Frontal cortex (tissue), 4 donors: ENCODE data around the gene SYNPO. TPM values are rescaled to one million over a fixed set of nuclear protein-coding genes. Genes with fewer than 3 reads are reported as not detected.
A peak's percentile ranks its signal among the peaks of the same experiment; 100 is the strongest.

ENCODE experiments used
- DNase-seq, 2 donors: peaks; one replicate each; pipeline ENCODE4 v3.0.0; 2012; ENCODE audit warnings: low spot score in 2 of 2
- FAIRE-seq: peaks from 2 replicates; lab custom pipeline; 2012; peaks lifted over from hg19 to GRCh38; lab: Jason Lieb, UNC
- total RNA-seq: library from RNA; depleted of rRNA; stranded (reverse); fragments of >200 nt; gene quantifications from one replicate; pipeline ENCODE4 v1.2.3, GENCODE V29; 2014
- donor health status: control.
- donor health status: control.
- donor health status: control.

Gene SYNPO
- total RNA-seq, 1 donor from 2014 or later: 3.7 TPM

DNA sequence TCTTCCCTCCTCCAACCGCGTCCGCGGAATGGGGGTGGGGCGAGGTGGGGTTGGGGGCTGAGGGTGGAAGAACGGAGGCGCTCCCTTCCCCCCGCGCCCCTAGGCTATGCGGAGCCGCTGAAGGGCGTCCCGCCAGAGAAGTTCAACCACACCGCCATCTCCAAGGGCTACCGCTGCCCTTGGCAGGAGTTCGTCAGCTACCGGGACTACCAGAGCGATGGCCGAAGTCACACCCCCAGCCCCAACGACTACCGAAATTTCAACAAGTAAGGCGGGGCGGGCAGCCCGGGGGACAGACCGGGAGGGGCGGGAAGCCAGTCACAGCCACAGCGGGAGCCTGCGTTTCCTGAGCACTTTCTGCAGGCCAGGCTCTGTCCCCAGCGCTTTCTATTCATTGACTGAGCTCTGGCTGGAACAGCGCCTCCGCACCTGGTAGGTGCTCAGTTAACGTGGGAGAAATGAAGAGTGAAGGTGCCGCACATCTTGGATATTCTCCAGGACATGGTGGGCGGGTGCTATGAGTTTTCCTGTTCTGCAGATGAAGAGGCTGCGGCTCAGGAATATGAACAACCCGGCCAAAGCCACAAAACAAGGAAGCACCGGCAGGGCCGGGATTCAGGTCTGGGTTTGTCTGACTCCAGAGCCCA, 31.9 kb downstream of the SYNPO start:
- FAIRE-seq (no peak), DNase-seq (peak; percentile 38 to 60)

DNA sequence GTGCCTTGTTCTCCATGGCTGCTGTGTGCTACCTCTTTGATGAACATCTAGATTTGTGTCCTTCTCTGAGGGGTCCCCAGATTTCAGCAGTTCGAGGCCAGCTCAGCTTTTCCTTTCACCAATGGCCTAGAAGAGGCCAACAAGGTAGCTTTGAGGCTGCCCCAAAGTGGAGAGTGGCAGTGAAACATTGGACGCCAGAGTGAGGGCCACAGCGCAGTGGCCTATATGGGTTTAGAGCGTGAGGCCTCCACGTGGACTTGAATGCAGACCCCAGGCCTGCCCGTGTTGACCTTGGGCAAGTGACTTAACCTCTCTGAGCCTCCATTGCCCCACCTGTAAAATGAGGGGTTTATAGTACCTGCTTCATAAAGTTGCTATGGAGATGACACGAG, 32.4 kb downstream of the SYNPO start:
- FAIRE-seq: no peak
- peak in 1 of 2 donors; percentile 8 for DNase-seq

DNA sequence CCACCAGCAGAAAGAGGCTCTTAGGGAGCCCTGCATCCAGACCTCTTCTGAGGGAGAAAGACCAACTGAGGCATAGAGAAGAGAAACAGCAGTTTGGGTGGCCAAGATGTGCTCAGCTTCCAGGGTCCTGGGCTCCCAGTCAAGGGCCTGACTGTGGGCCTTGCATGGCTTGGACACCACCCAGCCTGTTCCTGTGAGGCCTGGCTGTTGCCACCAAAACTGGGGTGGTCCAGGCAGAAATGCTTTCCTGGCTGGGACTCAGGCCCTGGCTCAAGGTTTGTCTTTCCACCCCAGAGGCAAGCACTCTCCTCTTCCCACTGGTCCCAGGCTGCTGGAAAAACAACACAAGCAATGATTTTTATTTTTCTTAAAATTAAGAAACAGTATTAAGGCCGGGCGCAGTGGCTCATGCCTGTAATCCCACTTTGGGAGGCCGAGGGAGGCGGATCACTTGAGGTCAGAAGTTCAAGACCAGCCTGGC, 33.9 kb downstream of the SYNPO start:
- DNase-seq (no peak), FAIRE-seq (no peak)

DNA sequence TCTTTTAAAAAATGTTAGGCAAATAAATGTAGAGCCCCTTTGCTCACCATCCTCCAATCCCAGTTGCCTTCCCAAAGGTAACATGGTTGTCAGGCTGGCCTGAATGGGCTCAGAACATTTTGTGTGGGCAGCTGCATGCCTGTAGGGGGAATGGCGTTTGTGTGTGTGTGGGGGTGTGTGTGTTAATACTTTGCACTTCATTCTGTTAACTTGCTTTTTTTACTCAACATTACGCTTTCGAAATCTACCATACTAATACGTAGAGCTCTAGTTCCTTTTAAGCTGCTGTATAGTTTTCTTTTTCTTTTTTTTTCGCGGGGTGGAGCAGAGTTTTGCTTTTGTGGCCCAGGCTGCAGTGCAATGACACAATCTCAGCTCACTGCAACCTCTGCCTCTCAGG, 34.6 kb downstream of the SYNPO start:
- FAIRE-seq (no peak), DNase-seq (no peak)

DNA sequence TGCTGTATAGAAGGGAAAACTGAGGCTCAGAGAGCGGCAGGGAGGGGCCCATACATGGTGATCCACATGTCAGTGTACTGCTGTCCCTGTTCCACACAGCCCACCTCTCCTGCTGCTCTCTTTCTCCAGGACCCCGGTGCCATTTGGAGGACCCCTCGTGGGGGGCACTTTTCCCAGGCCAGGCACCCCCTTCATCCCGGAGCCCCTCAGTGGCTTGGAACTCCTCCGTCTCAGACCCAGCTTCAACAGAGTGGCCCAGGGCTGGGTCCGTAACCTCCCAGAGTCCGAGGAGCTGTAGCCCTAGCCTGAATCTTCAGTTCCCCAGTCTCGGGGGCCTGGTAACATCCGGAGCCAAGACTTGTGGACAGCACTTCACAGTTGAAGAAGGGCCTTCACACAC, 36.1 kb downstream of the SYNPO start:
- FAIRE-seq (no peak), DNase-seq (no peak)

DNA sequence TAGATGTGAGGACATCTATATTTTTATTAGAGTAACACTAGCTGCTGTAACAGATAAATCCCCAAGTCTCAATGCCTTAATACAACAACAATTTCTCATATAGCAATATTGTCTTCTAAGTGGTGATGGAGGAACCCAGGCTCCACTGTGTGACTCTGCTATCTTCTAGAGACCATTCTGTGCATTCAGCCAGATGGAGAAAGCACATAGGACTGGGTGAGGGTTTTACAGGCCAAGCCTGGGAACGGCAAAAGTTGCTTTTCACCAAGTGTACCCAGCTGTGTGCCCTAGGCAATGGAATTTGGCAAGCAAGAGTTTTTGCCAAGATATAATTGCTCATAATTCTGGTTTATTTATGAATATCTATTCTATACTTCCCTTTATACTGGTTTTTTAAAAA, 48.7 kb downstream of the SYNPO start:
- no peak for FAIRE-seq

DNA sequence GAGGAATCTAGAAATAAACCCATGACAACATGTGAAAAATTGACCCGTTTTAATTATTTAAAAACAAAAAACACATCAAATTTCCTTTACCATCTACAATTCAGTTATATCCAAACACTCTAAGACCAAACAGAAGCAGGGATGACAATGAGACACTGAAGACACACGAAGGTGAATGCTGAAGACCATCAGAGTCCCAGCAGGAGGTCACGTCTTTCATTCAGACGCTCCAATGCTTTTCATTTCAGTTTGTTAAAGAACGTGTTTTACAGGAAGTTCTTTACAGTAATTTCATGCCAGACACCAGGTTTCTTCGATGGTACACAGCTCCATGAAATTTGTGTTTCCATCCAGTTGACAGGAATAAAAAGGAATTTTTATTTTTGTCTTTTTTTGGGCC, 50.3 kb downstream of the SYNPO start:
- FAIRE-seq (no peak), DNase-seq (no peak)

More for the DNA sequence above, 48.7 kb downstream of the SYNPO start:
- DNase-seq: no peak

DNA sequence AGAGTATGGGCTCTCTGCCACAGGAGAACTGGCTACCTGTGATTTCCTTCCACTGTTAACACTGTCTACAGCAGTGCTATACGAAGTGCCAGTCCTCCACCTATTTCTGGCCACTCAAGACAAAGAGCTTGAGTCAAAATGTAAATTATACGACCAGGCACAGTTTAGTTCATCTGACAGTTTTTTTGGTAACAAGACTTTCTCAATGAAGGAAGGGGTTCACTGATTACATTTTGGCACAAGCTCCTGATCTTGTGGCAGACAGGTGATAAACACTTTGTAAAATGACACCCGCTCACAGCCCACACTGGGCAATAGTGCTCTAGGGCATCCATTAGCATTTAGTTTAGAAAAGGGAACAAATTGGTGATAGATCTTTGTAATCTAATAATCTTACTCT, 51.8 kb downstream of the SYNPO start:
- DNase-seq: no peak
- no peak for FAIRE-seq

DNA sequence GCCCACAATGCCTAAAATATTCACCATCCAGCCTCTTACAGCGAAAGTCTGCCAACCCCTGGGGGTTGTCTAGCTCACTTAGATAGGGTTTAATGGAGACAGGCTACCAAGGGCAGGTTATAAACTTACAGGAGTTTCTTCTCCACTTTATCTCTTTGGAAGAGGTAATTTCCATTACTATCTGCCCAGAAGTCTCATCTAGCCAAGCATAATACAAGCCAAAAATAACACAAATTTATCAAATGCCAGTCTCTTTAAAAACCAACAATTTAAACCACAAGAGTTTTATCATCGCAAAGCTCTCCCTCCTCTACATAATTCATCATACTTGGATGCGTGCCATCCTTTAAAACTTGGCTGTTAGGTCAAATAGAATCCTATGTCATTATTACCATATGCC, 54.2 kb downstream of the SYNPO start:
- FAIRE-seq (no peak), DNase-seq (no peak)

DNA sequence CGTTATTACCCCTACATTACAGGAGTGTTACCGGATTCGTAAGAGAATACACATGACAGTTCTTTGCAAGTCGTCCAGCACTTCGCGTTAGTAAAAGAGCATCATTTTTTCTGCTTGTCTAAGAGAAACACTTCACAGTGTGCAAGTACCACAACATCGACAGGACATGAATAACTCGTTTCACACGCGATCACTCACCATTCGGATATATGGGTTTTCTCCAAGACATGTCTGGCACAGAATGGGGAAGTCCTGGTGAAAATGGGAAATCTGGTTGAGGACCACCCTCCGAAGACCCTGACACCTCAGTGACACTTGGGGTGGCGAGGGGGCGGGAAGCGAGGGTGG, 59.8 kb downstream of the SYNPO start:
- FAIRE-seq (no peak), DNase-seq (no peak)

DNA sequence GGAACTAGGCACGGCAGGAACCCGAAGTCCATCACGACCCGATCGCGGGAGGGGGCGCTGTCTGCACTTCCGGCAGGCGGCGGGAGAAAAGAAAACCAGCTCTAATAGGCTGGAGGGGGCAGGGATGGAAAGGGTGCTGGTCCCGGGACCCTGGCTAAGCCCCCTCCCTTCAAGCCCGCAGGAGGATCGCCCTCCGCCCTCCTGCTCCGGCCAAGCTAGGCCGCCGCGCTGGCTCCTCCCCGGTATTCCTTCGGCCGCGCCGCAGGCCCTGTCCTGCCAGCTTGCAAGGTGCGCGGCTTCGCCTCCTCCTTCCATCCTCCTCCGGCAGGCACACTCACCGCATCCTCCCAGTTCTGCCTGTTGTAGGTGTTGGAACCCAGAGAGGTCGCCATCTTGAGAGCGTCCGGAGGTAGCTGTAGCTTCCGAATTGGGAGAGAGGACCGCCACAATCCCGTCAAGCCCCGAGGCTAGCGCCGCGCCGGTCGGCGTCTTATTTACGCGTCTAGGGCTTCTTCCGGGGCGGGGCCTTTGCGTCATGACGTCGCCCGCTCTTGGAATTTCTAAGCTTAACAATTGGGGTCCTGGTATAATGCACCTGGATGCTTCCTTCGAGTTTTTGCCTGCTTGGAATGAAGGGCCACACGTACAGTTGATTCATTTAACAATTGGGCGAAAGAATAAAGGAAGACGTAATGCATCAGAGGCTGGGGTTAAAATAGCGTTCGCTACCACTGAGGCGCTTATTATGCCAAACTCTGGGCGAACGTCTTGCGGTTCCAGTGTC, 60.3 kb downstream of the SYNPO start, which contains the start of gene RBM22:
Gene RBM22, minus strand, starts transcription at position 469 of the 784 bp plus-strand sequence. Its CDS starts 77 bp downstream, at position 392.
- DNase-seq (peak; percentile 69 to 76), FAIRE-seq (no peak)

DNA sequence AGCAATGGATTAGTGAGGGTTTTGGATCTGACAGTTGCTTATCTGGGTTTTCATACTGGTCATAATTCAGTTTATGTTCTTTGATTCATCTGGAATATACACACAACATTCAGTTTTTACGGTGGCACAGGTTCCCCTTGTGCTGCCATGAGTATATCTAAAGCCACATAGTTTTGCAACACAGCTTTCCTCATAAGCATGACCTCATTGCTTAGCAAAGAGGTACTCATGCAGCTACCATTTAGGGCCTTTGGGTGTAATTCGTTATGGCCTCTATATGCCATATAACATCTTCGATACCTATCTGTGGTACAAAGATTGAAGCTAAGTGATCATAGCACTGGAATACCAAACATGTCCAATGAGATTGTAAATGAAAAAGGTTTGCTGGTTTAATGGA, 63.3 kb downstream of the SYNPO start:
- DNase-seq: no peak
- no peak for FAIRE-seq

DNA sequence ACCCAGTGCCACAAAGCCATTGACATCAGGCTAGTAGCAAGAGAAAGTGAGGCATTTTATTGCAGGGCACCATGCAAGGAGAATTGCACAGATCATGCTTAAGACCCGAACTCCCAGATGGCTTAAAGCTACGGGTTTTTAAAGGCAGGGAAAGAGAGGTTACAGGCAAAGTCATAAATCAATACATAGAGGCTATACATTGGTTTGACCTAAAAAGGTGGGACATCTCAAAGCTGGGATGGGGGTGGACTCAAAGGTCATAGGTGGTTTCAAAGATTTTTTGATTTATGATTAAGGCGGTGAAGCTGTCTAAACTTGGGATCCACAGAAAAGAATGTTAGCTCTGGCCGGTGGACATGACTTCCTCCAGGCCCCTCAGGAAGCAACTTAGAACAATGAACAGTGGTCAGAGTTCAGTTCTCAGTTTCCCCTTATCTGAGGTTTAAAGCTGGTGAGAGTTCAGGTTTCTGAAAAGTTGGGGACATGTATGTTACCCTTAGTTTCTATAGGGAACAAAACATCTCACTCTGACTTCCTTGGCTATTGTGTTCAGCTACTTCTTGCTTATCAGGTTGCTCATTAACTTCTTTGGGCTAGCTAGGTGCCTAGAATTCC, 66.4 kb downstream of the SYNPO start:
- FAIRE-seq (no peak), DNase-seq (no peak)

Other genes with a start within 250 kb of the SYNPO start
- 3.3 TPM for gene CD74, start 227.8 kb upstream of the SYNPO start, total RNA-seq
- gene RPS14, start 190.9 kb upstream of the SYNPO start, total RNA-seq: 3,224 TPM
- gene NDST1, start 132.5 kb upstream of the SYNPO start, total RNA-seq: 16.3 TPM
- gene MYOZ3, start 20.6 kb downstream of the SYNPO start, total RNA-seq: 3.7 TPM
- gene RBM22, start 60.4 kb downstream of the SYNPO start, total RNA-seq: 25.3 TPM
- 88.9 TPM for gene DCTN4, start 118.4 kb downstream of the SYNPO start, total RNA-seq
- 2.4 TPM for gene SMIM3, start 138.1 kb downstream of the SYNPO start, total RNA-seq
- gene IRGM, start 205.9 kb downstream of the SYNPO start, total RNA-seq: not detected